Measurements from ENCODE around the gene SHISA9. TPM values are rescaled to one million over a fixed set of nuclear protein-coding genes. Genes with fewer than 3 reads are reported as not detected.

The SHISA9 gene
- total and polyA plus RNA-seq, 2 experiments from 2014 or later, result 0.83 to 1.3 TPM

- no peaks in the 10 kb centered on the region for H3K9me3 ChIP-seq (ENCODE audit: low read depth)
- H3K4me3 ChIP-seq, result no peak overlapping the region
- H3K4me1 ChIP-seq (ENCODE audit: insufficient read depth), result no peaks in the 10 kb centered on the region
- WGBS (ENCODE audit: low lambda C conversion rate, missing lambda C conversion rate), result 93% methylated on average over 6 of the region's 6 CpGs
- TF ChIP-seq EZH2 (IDR thresholded peaks at IDR 0.05; ENCODE audit: borderline replicate concordance) (no peak), CTCF (IDR thresholded peaks at IDR 0.05; ENCODE audit: poor library complexity) (no peak), EZH2phosphoT487 (IDR thresholded peaks at IDR 0.05; ENCODE audit: low read depth, severe bottlenecking, unreplicated experiment) (no peak)
- no peaks in the 10 kb centered on the region for H3K36me3 ChIP-seq (replicated peaks; ENCODE audit: insufficient read depth, low read depth)
- no peak overlapping the region for H3K27ac ChIP-seq
- no peak for DNase-seq (ENCODE audit: low spot score)
- no peaks in the 10 kb centered on the region for H3K27me3 ChIP-seq
- H2AFZ ChIP-seq, result no peak overlapping the region
- no peaks in the 10 kb centered on the region for H4K20me1 ChIP-seq (ENCODE audit: insufficient read depth, poor library complexity, severe bottlenecking)
- no peaks in the 10 kb centered on the region for H3K9me2 ChIP-seq (replicated peaks; ENCODE audit: insufficient read depth)
- H3K4me2 ChIP-seq, result no peak overlapping the region
- no peaks in the 10 kb centered on the region for H3K79me2 ChIP-seq
Observed at GRCh38 chr16:12961626-12962025, 60.2 kb downstream of the SHISA9 start.

GRCh38 chr16:12964461-12964860 is 63.1 kb downstream of the SHISA9 start:
- H3K36me3 ChIP-seq (replicated peaks; ENCODE audit: insufficient read depth, low read depth), result no peaks in the 10 kb centered on the region
- no peaks in the 10 kb centered on the region for H3K4me1 ChIP-seq (ENCODE audit: insufficient read depth)
- H3K4me3 ChIP-seq, result no peak overlapping the region
- H3K27me3 ChIP-seq, result no peaks in the 10 kb centered on the region
- TF ChIP-seq EZH2 (IDR thresholded peaks at IDR 0.05; ENCODE audit: borderline replicate concordance), result no peak
- no peak for TF ChIP-seq EZH2phosphoT487 (IDR thresholded peaks at IDR 0.05; ENCODE audit: low read depth, severe bottlenecking, unreplicated experiment)
- TF ChIP-seq CTCF (IDR thresholded peaks at IDR 0.05; ENCODE audit: poor library complexity), result no peak
- DNase-seq (ENCODE audit: low spot score), result no peak
- H3K9me2 ChIP-seq (replicated peaks; ENCODE audit: insufficient read depth), result no peaks in the 10 kb centered on the region
- no peaks in the 10 kb centered on the region for H4K20me1 ChIP-seq (ENCODE audit: insufficient read depth, poor library complexity, severe bottlenecking)
- no peaks in the 10 kb centered on the region for H3K9me3 ChIP-seq (ENCODE audit: low read depth)
- no peak overlapping the region for H3K27ac ChIP-seq
- H3K79me2 ChIP-seq, result no peaks in the 10 kb centered on the region
- H3K4me2 ChIP-seq, result no peak overlapping the region
- no peak overlapping the region for H2AFZ ChIP-seq
- WGBS (ENCODE audit: low lambda C conversion rate, missing lambda C conversion rate), result 36% methylated on average over 2 of the region's 2 CpGs

- Histone ChIP-seq H3K4me3 (no peak overlapping the region), H3K36me3 (replicated peaks; ENCODE audit: insufficient read depth, low read depth) (no peaks in the 10 kb centered on the region), H3K4me2 (no peak overlapping the region), H3K4me1 (ENCODE audit: insufficient read depth) (no peaks in the 10 kb centered on the region), H3K27ac (no peak overlapping the region), H2AFZ (no peak overlapping the region), H3K9me2 (replicated peaks; ENCODE audit: insufficient read depth) (no peaks in the 10 kb centered on the region), H4K20me1 (ENCODE audit: insufficient read depth, poor library complexity, severe bottlenecking) (no peaks in the 10 kb centered on the region), H3K79me2 (no peaks in the 10 kb centered on the region), H3K9me3 (ENCODE audit: low read depth) (no peaks in the 10 kb centered on the region), H3K27me3 (no peaks in the 10 kb centered on the region)
- TF ChIP-seq CTCF (IDR thresholded peaks at IDR 0.05; ENCODE audit: poor library complexity) (no peak), EZH2phosphoT487 (IDR thresholded peaks at IDR 0.05; ENCODE audit: low read depth, severe bottlenecking, unreplicated experiment) (no peak), EZH2 (IDR thresholded peaks at IDR 0.05; ENCODE audit: borderline replicate concordance) (no peak)
- no peak for DNase-seq (ENCODE audit: low spot score)
- 77% methylated on average over 7 of the region's 7 CpGs for WGBS (ENCODE audit: low lambda C conversion rate, missing lambda C conversion rate)
Observed at GRCh38 chr16:12965274-12965804, 63.9 kb downstream of the SHISA9 start.

Data from hepatocyte (in vitro differentiated cells).